ENCODE measurements around the gene PADI3.

PADI3 gene, protein sequence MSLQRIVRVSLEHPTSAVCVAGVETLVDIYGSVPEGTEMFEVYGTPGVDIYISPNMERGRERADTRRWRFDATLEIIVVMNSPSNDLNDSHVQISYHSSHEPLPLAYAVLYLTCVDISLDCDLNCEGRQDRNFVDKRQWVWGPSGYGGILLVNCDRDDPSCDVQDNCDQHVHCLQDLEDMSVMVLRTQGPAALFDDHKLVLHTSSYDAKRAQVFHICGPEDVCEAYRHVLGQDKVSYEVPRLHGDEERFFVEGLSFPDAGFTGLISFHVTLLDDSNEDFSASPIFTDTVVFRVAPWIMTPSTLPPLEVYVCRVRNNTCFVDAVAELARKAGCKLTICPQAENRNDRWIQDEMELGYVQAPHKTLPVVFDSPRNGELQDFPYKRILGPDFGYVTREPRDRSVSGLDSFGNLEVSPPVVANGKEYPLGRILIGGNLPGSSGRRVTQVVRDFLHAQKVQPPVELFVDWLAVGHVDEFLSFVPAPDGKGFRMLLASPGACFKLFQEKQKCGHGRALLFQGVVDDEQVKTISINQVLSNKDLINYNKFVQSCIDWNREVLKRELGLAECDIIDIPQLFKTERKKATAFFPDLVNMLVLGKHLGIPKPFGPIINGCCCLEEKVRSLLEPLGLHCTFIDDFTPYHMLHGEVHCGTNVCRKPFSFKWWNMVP

DNA sequence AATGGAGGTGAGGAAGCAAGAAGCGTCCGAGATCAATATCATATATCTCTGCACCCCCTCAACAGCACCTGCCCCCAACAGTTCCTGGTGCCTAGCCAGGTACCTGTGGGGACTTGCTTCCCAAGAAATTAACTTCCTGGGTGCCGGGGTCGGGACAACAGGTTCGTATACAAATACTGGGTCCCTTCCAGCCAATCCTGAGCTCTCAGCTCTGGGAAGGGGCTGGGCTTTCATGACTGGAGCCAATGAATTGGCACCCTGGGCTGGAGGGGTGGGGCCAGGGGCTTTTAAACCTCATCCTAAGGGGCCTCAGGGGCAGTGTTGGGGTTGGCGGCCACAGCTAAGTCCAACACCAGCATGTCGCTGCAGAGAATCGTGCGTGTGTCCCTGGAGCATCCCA, at the start of gene PADI3:
TSS of gene PADI3 (plus strand) at position 318 of the 400 bp plus-strand sequence. CDS start at position 358, 40 bp downstream.
- no peak for DNase-seq

DNA sequence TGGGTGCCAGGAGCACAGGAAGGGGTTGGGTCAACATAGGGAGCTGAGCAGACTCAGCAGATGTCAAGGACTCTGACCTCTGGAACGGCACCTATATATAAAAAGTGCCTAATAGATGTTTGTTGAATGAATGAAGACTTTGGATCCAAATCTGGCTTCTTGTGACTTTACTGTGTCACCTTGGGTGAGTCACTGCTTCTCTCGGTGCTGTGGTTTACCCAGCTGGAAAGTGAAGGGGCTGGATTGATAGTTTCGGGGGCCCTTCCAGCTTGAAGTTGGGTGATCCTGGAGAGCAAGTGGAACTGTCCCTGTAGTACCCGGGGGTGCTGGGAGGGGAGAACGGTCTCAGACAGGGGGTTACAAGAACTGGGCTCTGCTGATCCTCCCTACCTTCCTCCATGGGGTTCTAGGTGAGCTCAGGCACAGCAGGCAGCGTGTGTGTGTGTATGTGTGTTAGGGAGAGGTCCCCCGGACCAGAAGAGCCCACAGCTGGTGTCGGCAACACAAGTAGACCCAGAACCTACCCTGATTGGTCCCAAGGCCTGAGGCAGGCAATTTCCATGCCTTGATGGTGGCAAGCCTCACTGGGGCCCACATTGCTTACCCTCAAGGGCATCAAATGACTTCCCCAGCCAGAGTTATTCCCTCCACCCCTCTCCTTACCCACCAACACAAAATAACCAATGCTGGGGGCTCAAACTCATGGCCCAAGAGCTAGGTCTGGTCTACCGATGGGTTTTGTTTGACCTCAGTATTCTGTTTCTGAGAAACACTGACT, 49.4 kb upstream of the PADI3 start:
- DNase-seq: no peak

DNA sequence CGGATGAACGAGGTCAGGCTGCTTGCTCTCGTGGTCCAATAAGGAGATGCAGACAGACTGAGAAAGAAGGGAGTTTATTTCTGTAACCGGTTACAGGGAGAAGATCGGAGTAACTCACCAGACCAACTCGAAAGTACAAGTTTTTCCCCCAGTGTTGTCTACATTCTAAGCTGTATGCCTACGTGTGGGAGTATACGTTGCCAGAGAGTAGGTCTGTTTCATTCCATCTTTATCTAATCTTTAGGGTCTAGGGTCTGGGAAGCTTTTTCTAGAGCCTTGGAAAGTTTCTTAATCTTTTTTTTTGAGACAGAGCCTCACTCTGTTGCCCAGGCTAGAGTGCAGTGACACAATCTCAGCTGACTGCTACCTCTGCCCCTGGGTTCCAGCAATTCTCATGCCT, 48.7 kb upstream of the PADI3 start:
- no peak for DNase-seq

DNA sequence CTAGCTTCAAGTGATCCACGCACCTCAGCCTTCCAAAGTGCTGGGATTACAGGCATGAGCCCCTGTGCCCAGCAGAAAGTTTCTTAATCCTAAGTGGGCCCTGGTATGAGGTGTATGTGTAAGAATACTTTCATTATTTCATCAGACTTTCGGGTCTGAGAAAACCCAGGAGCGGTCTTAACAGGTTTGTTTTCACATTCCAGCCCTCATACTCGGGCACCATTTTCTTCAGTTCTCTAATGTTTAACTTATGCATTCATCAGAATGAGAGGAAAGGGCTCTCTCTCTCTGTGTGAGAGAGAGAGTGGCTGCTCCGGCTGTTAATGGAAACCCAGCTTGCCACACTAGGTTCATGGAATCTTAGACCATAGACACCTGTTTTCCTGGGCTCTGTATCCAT, 48.1 kb upstream of the PADI3 start:
- no peak for DNase-seq

DNA sequence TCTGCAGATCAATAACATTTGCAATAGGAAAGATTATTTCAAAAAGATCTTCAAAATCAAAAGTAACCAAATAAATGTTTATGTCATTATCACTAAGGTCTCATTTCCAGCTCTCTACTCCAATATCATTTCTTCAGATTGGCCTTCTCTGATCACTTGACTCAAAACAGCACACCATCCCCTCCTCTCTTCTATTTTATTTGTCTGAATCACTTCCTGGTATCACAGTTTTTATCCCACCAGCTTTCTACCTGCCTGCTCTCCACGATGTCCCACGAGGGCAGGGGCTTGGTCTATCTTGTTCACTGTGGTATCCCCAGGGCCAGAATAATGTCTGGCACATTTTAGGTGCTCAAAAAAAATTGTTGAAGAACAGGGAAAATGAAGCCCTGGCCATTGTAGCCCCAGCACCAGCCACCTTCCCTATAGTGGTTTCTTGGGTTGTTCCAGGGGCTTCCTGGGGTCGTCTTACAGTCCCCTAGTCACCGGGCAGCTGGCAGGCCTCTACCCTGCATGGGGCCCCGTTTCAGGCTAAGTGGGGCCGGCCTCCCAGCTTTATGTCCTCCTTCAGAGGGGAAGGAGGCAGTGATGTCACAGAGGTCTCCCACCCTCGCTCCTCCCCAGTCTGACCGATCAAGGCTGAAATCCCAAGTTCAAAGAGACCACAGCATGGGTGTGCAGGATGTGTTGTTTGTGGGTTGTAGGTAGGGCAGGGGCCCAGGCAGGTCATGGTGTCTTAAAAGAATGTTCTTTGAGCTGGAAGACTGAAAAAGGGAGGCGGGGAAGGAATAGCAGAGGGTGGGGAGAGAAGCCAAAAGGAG, 47.5 kb upstream of the PADI3 start:
- no peak for DNase-seq

DNA sequence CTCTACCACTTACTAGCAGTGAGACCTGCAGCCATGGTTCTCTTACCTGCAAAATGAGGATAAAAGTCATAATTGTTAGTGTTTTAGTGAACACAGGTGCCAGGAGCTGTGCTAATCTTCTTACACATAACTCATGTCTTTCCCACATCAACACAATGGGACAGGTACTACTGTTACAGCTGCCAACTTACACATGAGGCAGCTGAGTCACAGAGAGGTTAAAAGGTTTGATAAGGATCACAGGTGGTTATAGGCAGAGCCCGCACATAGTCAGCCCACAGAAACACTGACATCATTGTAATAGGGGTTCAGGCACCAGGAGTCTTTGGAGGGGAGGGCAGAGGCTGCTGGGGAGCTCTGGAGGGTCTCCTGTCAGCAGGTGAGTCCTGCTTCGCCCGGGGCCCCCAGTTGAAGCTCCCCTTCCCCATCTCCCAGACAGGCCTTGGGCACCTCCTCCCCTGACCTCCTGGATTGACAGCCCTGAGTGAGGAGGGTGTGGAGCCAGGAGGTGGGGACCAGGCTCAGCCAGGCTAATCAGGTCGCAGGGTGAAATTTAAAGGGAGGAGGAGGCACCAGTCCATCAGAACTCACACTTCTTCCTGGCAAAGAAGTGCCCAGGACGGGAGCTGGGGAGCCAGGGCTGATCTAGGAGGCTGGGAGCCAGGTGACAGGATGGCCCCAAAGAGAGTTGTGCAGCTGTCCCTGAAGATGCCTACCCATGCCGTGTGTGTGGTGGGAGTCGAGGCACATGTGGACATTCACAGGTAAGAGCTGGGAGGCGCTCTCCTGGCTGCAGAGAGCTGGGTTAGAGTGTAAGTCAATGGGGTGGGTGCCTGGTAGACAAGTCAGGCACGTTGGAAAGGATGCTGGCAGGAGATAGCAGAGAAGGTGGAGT, 44.1 kb upstream of the PADI3 start, which contains the start of gene PADI1:
TSS of gene PADI1 (plus strand) at position 583 of the 895 bp plus-strand sequence. CDS start at position 673, 90 bp downstream.
- no peak for DNase-seq

DNA sequence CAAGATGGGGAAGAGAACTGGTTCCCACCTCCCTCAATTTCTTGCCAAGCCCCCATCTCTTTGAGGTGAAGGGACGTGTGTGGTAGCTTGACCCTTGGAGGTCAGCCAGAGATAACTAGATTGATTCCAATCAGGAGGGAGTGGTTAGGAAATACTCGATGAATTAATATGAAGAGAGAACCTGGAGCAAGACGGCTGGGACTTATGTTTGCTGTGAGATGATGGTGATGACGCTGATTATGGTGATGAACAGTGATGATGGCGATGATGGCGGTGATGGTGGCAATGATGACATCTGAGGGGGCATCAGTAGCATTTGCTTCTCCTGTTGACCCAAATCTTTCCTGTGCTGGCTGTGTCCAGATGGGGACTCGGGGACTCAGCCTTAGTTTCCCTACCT, 43.2 kb upstream of the PADI3 start:
- DNase-seq: no peak

DNA sequence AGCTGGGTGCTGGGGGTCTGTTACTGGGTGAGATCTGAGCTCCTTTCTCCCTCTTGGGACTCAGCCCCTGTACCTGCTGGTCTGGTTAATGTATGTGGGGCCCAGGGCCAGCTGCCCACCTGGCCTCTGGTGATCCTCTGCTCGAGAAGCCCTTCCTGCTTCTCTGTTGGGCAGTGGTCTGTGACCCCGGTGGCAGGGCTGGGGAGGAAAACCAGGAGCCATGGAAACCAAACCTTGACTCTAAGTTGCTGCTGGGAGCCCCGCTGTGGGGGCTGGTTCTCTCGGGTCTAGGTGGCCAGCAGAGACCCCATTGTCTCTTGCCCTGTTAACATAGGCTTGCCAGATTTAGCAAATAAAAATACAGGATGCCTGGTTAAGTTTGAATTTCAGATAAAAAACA, 42.7 kb upstream of the PADI3 start:
- no peak for DNase-seq

DNA sequence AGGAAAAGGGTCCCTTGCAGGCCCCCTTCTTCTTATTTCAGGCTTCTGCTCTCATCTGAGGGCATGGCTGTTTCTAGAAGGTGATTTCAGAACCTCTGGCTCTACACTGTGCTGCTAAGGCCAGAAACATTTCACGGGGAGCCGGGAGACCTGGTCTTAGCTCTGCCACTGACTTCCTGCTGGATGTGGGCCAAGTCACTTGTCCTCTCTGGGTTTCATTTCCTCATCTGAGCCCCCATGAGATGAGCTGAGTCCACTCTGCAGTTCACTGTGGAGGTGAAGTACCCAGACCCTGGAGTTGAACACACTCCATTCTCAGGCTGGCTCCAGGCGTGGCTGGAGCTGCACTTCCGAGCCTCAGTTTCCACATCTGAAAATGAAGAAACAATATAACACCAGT, 41.9 kb upstream of the PADI3 start:
- no peak for DNase-seq

DNA sequence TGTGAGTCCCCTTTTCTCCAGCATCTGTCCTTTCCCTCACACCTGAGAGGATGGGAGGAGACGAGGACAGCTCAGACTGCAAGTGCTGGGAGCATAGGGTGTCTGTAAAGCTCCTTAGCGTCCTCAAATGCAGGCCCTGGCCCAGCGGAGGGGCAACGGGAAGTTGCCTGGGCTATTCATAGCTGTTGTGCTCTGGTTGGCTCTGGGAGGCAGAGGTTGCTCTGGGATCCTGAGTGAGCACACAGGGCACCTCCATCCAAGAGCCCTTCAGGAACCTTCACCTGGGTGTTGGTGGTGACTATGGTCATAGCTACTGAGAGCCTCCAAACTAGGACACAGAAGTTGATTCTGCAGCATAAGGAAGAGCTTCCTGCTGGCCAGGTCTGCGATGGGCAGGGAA, 41.4 kb upstream of the PADI3 start:
- no peak for DNase-seq

DNA sequence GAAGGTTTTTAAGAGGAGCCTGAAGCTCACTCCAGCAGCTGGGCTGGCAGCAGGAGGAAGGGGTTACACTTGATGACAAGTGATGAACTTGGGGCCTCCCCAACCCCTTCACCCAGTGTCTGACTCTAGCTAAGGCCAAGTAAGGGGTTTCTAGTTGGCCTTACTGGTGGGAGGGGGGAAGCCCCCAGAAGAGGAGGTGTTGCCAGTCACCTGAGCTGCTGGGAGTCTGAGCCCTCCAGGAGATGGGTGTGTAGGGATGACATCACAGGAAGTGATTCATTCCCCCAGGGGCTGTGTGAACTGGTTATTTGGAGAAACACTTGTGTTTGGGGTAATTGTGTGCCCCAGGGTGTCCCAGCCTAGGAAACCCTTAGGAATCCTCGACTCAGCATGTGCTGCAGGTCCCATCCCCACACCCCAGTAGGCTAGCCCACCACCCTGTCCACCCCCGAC, 40.9 kb upstream of the PADI3 start:
- no peak for DNase-seq

DNA sequence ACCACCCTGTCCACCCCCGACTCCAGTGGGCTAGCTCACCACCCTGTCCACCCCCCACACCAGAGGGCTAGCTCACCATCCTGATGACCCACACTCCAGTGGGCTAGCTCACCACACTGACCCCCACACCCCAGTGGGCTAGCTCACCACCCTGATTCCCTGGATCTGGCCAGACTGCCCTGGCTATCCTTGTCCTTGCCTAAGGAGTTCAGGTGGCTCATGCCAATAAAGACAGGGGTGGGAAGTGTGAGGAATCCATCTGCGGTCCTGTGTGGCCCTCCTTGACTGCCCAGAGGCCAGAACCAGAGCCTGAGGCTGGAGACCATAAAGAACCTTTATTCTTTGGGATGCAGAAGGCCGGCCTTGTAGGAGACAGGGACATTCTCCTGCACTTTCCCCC, 40.4 kb upstream of the PADI3 start:
- no peak for DNase-seq

DNA sequence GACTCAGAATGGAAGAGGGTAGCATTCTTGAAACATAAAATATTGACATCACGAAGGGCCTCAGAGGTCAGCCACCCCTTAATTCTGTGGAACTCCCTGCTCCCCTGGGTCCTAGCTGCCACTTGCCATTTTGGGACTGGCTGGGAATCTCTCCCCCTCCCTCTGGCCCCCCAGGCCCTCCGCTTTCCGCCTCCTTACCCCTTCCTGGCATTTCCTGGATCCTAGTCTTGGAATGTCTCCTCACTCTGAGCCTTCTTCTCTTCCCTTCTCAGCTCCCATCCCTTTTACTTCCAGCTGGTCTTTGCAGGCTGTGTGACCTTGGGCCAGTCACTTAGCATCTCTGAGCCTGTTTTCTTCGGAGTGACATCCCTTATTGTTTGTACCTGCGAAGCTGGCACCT, 39.5 kb upstream of the PADI3 start:
- no peak for DNase-seq

DNA sequence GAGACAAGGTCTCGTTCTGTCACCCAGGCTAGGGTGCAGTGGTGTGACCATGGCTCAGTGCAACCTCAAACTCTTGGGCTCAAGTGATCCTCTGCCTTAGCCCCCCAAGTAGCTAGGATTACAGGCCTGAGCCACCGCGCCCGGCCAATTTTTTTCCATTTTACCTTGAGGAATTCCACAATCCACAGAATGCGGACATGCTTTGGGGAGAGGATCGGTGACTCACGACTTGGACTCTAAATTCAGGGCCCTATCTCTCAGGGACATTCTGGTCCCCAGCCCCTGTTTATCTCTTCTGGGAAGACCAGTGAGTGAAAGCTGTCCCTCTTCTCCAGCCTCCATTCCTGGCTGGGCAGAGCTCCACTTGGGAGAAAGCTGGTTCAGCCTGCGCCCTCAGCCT, 38.7 kb upstream of the PADI3 start:
- DNase-seq: no peak

DNA sequence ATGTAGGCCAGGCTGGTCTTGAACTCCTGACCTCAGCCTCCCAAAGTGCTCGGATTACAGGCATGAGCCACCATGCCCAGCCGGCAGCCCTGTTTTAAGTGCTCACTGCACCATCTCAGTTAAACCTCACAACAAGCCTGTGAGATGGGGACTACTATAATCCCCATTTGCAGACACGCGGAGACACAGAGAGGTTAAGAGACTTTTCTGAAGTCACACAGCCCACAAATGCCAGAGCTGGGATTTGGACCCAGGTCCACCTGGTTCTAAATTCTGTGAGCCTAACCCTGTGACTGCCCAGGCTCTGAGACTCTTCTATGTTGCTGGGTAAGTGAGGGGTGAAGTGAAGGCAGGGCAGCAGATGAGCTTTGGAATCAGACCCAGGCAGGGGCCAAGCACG, 37.5 kb upstream of the PADI3 start:
- DNase-seq: no peak

DNA sequence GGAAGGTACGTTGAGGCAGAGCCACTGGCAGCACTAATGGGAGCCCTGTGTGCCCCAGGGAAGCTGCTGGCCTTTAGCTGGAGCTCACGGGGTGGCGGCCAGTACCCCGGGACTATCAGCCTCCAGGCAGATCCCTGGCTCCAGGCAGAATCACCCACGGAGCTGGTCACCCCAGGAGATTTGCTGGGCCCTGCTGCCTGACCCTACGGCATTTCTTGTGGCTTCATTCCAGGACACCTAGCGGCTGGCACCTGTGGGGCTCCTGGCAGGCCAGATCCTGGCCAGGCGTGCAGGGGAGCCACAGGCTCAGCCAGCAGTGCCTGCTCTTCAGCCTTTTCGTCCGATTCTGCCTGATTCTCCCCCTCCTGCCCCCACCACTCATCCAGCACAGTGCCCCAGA, 36.9 kb upstream of the PADI3 start:
- no peak for DNase-seq

DNA sequence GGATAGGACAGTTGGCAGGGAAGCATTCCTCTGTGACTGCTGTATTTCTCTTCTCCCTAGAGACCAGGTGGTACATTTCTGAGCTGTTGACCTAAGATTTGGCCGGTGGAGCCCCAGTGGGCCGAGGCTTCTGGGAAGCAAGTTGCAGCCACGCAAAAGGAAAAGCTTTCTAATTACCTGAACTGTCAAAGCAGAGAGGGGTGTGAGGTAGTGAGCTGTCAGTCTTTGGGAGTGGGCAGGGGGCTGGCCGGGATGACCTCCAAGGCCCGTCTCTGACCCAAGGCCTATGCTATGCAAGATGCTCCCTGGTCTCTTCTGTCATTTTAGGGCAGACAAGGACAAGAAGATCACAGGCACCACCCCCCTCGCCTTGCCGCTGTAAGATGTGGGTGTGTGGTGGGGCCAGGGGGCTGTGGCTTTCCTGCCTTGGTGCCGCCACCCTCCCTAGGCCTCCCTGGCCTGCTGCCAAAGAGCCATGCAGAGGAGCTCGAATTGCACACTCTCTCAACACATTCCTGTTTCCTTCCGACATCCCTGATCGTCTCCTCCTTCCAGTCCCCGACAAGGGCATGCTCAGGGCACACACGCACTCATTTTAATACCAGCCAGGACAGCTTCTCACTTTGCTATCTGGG, 36.3 kb upstream of the PADI3 start:
- DNase-seq: peak; percentile 44

DNA sequence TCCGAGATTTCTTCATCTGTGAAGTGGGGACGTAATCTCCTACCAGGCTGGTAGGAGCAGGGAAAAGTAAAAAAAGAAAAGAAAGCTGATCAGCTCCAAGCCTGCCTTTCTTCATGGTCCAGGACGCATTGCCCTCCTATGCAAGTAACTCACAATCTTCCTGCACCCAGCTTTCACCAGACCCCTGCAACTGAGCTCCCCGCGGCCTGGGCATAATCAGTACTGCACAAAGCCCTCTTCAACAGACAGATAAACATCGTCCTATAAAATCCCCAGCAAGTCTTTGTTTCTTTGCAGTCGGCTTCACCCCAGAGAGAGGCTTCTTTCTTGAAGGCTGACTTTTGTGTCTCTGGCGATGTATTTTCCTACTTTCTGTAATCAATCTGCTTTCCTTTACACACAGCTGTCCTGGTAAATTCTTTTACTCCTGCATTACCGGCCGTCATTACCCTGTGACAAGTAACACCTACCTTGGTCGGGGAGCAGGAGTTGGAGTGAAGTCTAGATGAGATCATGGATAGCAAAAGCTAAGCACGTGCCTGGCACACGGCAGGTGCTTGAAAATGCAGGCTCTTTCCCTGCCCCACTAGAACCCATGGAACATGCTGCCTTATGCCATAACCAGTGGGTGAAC, 35.6 kb upstream of the PADI3 start:
- no peak for DNase-seq

DNA sequence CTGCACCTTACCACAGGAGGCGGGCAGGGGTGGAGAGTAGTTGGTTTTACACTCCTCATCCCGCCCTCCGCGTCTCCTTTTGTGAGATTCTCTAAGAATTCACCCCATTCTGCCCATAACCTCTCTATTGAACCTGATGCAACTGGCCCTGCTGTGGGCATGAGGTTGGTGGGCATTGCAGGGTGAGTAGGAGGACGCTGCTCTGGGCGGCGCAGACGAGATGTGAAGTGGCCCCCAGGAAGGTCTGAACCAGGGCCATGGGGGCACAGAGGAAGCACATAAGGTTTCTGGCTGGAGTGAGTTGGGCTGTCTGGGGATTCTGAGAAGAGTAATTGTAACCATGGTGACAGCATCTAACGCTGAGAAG, 35.1 kb upstream of the PADI3 start:
- no peak for DNase-seq

DNA sequence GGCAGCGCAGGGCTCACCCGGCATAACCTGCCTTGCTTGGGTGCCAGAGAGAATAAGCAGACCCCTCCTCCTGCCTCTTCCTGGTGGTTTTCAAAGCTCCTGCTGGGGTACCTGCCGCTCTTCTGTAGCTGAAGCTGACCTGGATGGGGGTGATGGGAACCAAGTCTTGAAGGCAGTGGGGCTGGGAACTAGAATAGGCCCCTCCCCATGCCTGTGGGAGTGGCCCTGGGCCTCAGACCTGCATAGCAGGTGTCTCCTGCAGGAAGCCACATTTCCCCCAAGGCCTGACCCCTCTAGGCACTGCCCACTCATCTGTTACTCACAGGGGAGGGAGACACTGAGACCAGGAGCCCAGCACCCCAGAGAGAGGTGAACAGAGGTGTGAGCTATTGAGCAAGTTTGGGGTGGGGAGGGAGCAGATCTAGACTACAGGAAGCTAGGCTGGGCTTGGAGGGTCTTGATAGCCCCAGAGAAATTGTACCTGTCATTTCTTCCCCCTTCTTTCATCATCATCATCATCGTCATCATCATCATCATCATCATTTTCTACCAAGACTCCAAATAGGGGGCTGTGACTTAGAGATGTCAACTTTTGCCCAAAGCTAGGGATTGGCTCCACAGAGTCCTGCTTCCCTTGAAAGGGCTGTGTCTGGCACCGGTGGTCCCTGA, 33.9 kb upstream of the PADI3 start:
- no peak for DNase-seq

Data from NCI-H510A treated with DMSO at 0.1 percent for 48 hours (cell line).